Measurements from ENCODE around the gene CCDC187. TPM values are rescaled to one million over a fixed set of nuclear protein-coding genes. Genes with fewer than 3 reads are reported as not detected.

The CCDC187 gene
- total and polyA plus RNA-seq, 2 of the 8 experiments (the other 6 are each of a cell fraction or from before 2014, with no cell fraction given): 0.02 TPM; not detected in 1

DNA sequence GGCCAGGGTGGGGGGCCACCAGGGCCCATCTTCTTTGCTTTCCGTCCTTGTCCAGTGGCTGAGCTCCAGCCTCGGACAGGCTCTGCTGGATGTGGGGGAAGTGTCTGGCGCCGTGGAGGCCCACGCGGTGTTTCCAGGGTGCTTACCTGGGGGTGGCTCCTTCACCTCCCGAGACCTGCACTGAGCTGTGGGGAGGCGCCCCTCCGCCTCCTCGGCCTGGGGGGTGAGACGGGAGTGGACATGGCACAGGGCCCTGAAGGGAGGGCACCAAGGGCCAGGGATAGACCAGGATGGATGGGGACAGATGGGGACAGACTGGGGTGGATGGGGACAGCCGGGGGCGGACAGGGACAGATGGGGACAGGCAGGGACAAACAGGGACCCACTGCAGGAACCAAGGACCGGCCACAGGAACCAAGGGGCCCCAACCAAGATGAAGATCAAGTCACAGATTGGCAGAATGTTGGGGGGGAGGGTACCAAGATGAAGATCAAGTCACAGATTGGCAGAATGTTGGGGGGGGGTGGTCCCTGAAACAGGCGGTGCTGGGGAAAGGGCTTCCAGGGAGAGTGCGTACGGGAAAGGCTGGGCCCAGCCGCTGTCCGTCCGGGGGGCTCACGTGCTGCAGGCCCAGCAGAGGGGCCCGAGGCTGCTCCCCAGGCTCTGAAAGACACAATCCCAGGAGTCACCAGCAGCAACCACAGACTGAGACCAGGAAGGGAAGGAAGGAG, 44.9 kb downstream of the CCDC187 start:
- Histone ChIP-seq H3K9me3 (ENCODE audit: insufficient read depth in 2 of 2, low read depth in 1 of 2, low read length in 1 of 2) (no peaks in the 10 kb centered on the region), H4K91ac (replicated peaks; ENCODE audit: insufficient read length, low read length) (no peak overlapping the region), H2AFZ (ENCODE audit: low read length) (no peak overlapping the region), H3K14ac (ENCODE audit: insufficient read length) (no peak overlapping the region), H3K23ac (ENCODE audit: insufficient read length) (no peak overlapping the region), H2AK5ac (ENCODE audit: low read depth, low read length) (0 out of 2 replicates have a peak overlapping the region, but pooled peaks have one; percentile 53), H3K9ac (replicated peaks in 1 of 4; ENCODE audit: extremely low read depth in 1 of 4, low read depth in 3 of 4, low read length in 3 of 4) (no peak overlapping the region), H3K4me1 (replicated peaks in 1 of 4; ENCODE audit: control insufficient read depth in 3 of 4, insufficient read depth in 4 of 4, low read length in 3 of 4) (peaks cover 0 to 5% (median 2%) of the 10 kb centered on the region in 4 experiments; a peak in 4 of 7 replicates), H3K56ac (replicated peaks; ENCODE audit: insufficient read length, low read depth, low read length) (no peak overlapping the region), H3K4me2 (ENCODE audit: insufficient read depth in 1 of 2, low read depth in 2 of 2, low read length in 2 of 2) (no peak overlapping the region), H3K18ac (ENCODE audit: extremely low read depth, low read length) (no peak overlapping the region), H3K79me2 (ENCODE audit: control insufficient read depth in 1 of 2, insufficient read depth in 2 of 2, low read length in 2 of 2) (no peaks in the 10 kb centered on the region), H4K8ac (ENCODE audit: extremely low read depth, insufficient read depth, low read length) (no peak overlapping the region; the same call in 1 of the 2 replicates), H2BK12ac (ENCODE audit: low read depth, low read length) (no peak overlapping the region), H3K4ac (replicated peaks; ENCODE audit: insufficient read length, low read depth, low read length) (no peak overlapping the region), H3K27me3 (replicated peaks in 1 of 4; ENCODE audit: control insufficient read depth in 3 of 4, extremely low read depth in 1 of 4, insufficient read depth in 3 of 4, low read length in 3 of 4) (no peaks in the 10 kb centered on the region), H4K20me1 (replicated peaks in 1 of 2; ENCODE audit: control insufficient read depth in 1 of 2, insufficient read depth in 2 of 2, low read length in 2 of 2) (no peaks in the 10 kb centered on the region), H4K5ac (ENCODE audit: insufficient read length, low read depth, low read length) (no peak overlapping the region), H2BK20ac (ENCODE audit: low read length) (no peak overlapping the region), H2BK5ac (ENCODE audit: low read depth, low read length) (no peak overlapping the region), H3K36me3 (ENCODE audit: control insufficient read depth in 2 of 4, insufficient read depth in 4 of 4, low read length in 3 of 4) (no peaks in the 10 kb centered on the region), H3K79me1 (ENCODE audit: low read depth, low read length) (no peaks in the 10 kb centered on the region), H3K23me2 (ENCODE audit: low read depth, low read length) (no peaks in the 10 kb centered on the region), H2BK15ac (ENCODE audit: low read length) (no peak overlapping the region), H3K27ac (ENCODE audit: low read depth, low read length) (no peak overlapping the region), H3K4me3 (ENCODE audit: extremely low read depth in 1 of 4, insufficient read depth in 2 of 4, low read depth in 3 of 4, low read length in 4 of 4) (no peak overlapping the region), H2BK120ac (replicated peaks; ENCODE audit: low read depth, low read length) (no peak overlapping the region)
- TF ChIP-seq ASH2L (IDR thresholded peaks at IDR 0.05; ENCODE audit: low read length): no peak
- DNase-seq (ENCODE audit: low read depth in 1 of 2, low spot score in 2 of 2) (no peak), FAIRE-seq (no peak)
- ChIA-PET CTCF (ENCODE audit: partially characterized antibody) (interaction anchor here (1.1 kb wide), 1 partner anchor 18 kb away, joined by 3 read pairs; no protein-coding TSS in a partner anchor), POLR2A (ENCODE audit: partially characterized antibody) (interaction anchor here (1.0 kb wide), 1 partner anchor 53 kb away, joined by 3 read pairs; no protein-coding TSS in a partner anchor)
- 89% methylated on average over 15 of the region's 22 CpGs; no CpG with 5 or more reads in 1 of the 2 experiments for WGBS, 2 experiments (ENCODE audit: extremely low coverage in 1 of 2, insufficient coverage in 1 of 2, insufficient read length in 1 of 2, insufficient replicate concordance in 2 of 2, low coverage in 1 of 2, low lambda C conversion rate in 2 of 2, missing lambda C conversion rate in 1 of 2)
